B cell (primary cell): Measurements from ENCODE around the gene ZNF718. TPM values are rescaled to one million over a fixed set of nuclear protein-coding genes. Genes with fewer than 3 reads are reported as not detected.

Experiments used
- ATAC-seq: fragments of 200-7000 bp; cut with Tn5 transposase; one replicate; pipeline ENCODE4 v1.10.0; 2021; ENCODE audit warnings: low read depth, mild to moderate bottlenecking, moderate number of reproducible peaks, moderate library complexity
- CTCF ChIA-PET: fragments of 350-600 bp; sonication (Branson Sonifier 250); formaldehyde crosslinking; loops from one replicate; lab custom pipeline; 2021; ENCODE audit warnings: antibody characterized with exemption, inconsistent platforms; lab: Charles Lee
- POLR2A ChIA-PET: fragments of 350-600 bp; sonication (Branson Sonifier 250); formaldehyde crosslinking; loops from one replicate; lab custom pipeline; 2021; ENCODE audit warnings: antibody characterized with exemption; lab: Charles Lee
- DNase-seq: peaks from one replicate; pipeline ENCODE4 v3.0.0; 2013
- H2AFZ ChIP-seq: 2 replicates; pipeline ENCODE4 v1.6.1; 2012; ENCODE audit warnings: mild to moderate bottlenecking, low read depth, low read length; ENCODE audit not compliant: insufficient read depth, poor library complexity, severe bottlenecking
- H3K27ac ChIP-seq, 2 donors: 1 replicate in 1 of 2; 2 replicates in 1 of 2; pipeline ENCODE4 v1.5.1; 2012 to 2013; ENCODE audit warnings: low read length in 2 of 2, mild to moderate bottlenecking in 2 of 2, moderate library complexity in 1 of 2
- H3K27me3 ChIP-seq, 4 experiments: fragments of 200-600 bp in 1 of 4; sonication (generic) in 1 of 4; replicated peaks in 1 of 4; 1 replicate in 2 of 4; 2 replicates in 2 of 4; pipeline versions ENCODE4 v1.6.1 to v1.7.0; 2013 to 2016; ENCODE audit warnings: low read length in 3 of 4, mild to moderate bottlenecking in 2 of 4, mixed read lengths in 1 of 4, moderate library complexity in 1 of 4; ENCODE audit not compliant: insufficient read depth in 4 of 4, control insufficient read depth in 3 of 4; ENCODE audit errors: control extremely low read depth in 1 of 4
- H3K36me3 ChIP-seq, 2 experiments: replicated peaks in 1 of 2; 1 replicate in 1 of 2; 2 replicates in 1 of 2; pipeline versions ENCODE4 v1.6.1 to v1.7.1; 2013; ENCODE audit warnings: low read length in 1 of 2; ENCODE audit not compliant: insufficient read depth in 2 of 2, control insufficient read depth in 1 of 2; ENCODE audit errors: control extremely low read depth in 1 of 2, extremely low read depth in 1 of 2
- H3K4me1 ChIP-seq, 2 donors: fragments of 200-600 bp in 1 of 2; sonication (generic) in 1 of 2; 1 replicate in 1 of 2; 2 replicates in 1 of 2; pipeline versions ENCODE4 v1.5.1 to v1.6.1; 2013 to 2017; ENCODE audit warnings: low read length in 2 of 2; ENCODE audit not compliant: control insufficient read depth in 2 of 2, insufficient read depth in 2 of 2
- H3K4me2 ChIP-seq: replicated peaks from 2 replicates; pipeline ENCODE3; 2012; ENCODE audit warnings: mild to moderate bottlenecking, low read depth, low read length; ENCODE audit not compliant: poor library complexity, severe bottlenecking
- H3K4me3 ChIP-seq, 5 experiments: fragments of 200-600 bp in 1 of 5; sonication (generic) in 1 of 5; 1 replicate in 3 of 5; 2 replicates in 2 of 5; pipeline versions ENCODE4 v1.5.1 to v1.7.0; 2011 to 2016; ENCODE audit warnings: low read length in 4 of 5, mild to moderate bottlenecking in 4 of 5, low read depth in 2 of 5, control low read depth in 1 of 5, moderate library complexity in 1 of 5; ENCODE audit not compliant: insufficient read depth in 1 of 5; ENCODE audit errors: control extremely low read depth in 1 of 5, extremely low read depth in 1 of 5
- H3K79me2 ChIP-seq: fragments of 200-600 bp; sonication (generic); one replicate; pipeline ENCODE4 v1.6.0; 2016; ENCODE audit warnings: low read length; ENCODE audit not compliant: control insufficient read depth, insufficient read depth
- H3K9ac ChIP-seq: fragments of 200-600 bp; sonication (generic); 2 replicates; pipeline ENCODE4 v1.6.1; 2017; ENCODE audit warnings: mild to moderate bottlenecking, low read length, moderate library complexity
- H3K9me3 ChIP-seq, 3 donors: one replicate each; pipeline versions ENCODE4 v1.6.1 to v1.7.1; 2013; ENCODE audit warnings: low read length in 2 of 3; ENCODE audit not compliant: control insufficient read depth in 2 of 3, insufficient read depth in 1 of 3; ENCODE audit errors: control extremely low read depth in 1 of 3
- H4K20me1 ChIP-seq: 2 replicates; pipeline ENCODE4 v1.6.0; 2012; ENCODE audit warnings: mild to moderate bottlenecking, low read length; ENCODE audit not compliant: insufficient read depth, control insufficient read depth, poor library complexity, severe bottlenecking
- H3K27ac Mint-ChIP-seq: one replicate; pipeline ENCODE4 v1.8.0; 2021; ENCODE audit warnings: mixed read lengths
- H3K27me3 Mint-ChIP-seq: one replicate; pipeline ENCODE4 v1.8.0; 2021; ENCODE audit warnings: mixed read lengths
- H3K4me1 Mint-ChIP-seq: one replicate; pipeline ENCODE4 v1.8.0; 2021; ENCODE audit warnings: mixed read lengths
- H3K4me3 Mint-ChIP-seq: one replicate; pipeline ENCODE4 v1.8.0; 2021; ENCODE audit warnings: mixed read lengths
- H3K9me3 Mint-ChIP-seq: one replicate; pipeline ENCODE4 v1.8.0; 2022; ENCODE audit warnings: mixed read lengths; ENCODE audit not compliant: insufficient read depth
- EZH2 ChIP-seq: IDR thresholded peaks from 2 replicates; pipeline ENCODE4 v1.6.1; 2012; ENCODE audit warnings: borderline replicate concordance, low read depth, mild to moderate bottlenecking, moderate library complexity, low read length; ENCODE audit not compliant: insufficient read depth, poor library complexity, severe bottlenecking
- WGBS: methylation state at CpG from one replicate; pipeline ENCODE4 v1.1.5; 2013; ENCODE audit warnings: missing lambda C conversion rate; ENCODE audit not compliant: insufficient coverage; 5-methylcytosine and 5-hydroxymethylcytosine counted together
- intact Hi-C: fragments of 100-400 bp; cut with micrococcal nuclease; formaldehyde crosslinking; loops from one replicate; pipeline ENCODE4 v1.10.0; 2022
- polyA plus RNA-seq: library from polyadenylated mRNA; depleted of rRNA; stranded (reverse); fragments of >200 nt; gene quantifications from 2 replicates; pipeline ENCODE4 v1.2.3, GENCODE V29; 2012
- total RNA-seq, 2 donors: library from RNA; stranded (reverse); fragments of 120-200 nt in 1 of 2; gene quantifications; 1 replicate in 1 of 2; 2 replicates in 1 of 2; pipeline versions ENCODE4 v1.2.3 to v1.2.4, GENCODE V29; 2013 to 2022
- TF ChIP-seq, protein P1 (sequence below): fragments of 200-600 bp; IDR thresholded peaks from one replicate; pipeline ENCODE4 v1.8.0; 2022; ENCODE audit warnings: antibody characterized with exemption, mild to moderate bottlenecking

The ZNF718 gene
- total and polyA plus RNA-seq, 2 donors (not counting 1 experiment from before 2014, with no cell fraction given): 5.3 to 18.0 TPM

GRCh38 chr4:99863-100262, 24.4 kb upstream of the ZNF718 start:
- 50% methylated on average over 1 of the region's 5 CpGs for WGBS
- peaks cover 24 to 55% (median 54%) of the 10 kb centered on the region in 3 donors for H3K9me3 ChIP-seq
- H3K79me2 ChIP-seq: no peaks in the 10 kb centered on the region
- no peaks in the 10 kb centered on the region for H3K4me1 ChIP-seq
- TF ChIP-seq, protein P1, sequence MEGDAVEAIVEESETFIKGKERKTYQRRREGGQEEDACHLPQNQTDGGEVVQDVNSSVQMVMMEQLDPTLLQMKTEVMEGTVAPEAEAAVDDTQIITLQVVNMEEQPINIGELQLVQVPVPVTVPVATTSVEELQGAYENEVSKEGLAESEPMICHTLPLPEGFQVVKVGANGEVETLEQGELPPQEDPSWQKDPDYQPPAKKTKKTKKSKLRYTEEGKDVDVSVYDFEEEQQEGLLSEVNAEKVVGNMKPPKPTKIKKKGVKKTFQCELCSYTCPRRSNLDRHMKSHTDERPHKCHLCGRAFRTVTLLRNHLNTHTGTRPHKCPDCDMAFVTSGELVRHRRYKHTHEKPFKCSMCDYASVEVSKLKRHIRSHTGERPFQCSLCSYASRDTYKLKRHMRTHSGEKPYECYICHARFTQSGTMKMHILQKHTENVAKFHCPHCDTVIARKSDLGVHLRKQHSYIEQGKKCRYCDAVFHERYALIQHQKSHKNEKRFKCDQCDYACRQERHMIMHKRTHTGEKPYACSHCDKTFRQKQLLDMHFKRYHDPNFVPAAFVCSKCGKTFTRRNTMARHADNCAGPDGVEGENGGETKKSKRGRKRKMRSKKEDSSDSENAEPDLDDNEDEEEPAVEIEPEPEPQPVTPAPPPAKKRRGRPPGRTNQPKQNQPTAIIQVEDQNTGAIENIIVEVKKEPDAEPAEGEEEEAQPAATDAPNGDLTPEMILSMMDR: no peak
- no peak for TF ChIP-seq EZH2
- ChIA-PET CTCF (no interaction called here), POLR2A (no interaction called here)
- H3K4me3 ChIP-seq: no peak overlapping the region
- ATAC-seq: no peak
- no peaks in the 10 kb centered on the region for H4K20me1 ChIP-seq
- Mint-ChIP-seq H3K4me3 (no peak overlapping the region), H3K27ac (no peak overlapping the region), H3K27me3 (peaks cover 5% of the 10 kb centered on the region), H3K4me1 (no peaks in the 10 kb centered on the region), H3K9me3 (peaks cover 3% of the 10 kb centered on the region)
- no peak for DNase-seq
- no peak overlapping the region for H3K27ac ChIP-seq
- no peak overlapping the region for H2AFZ ChIP-seq
- no peak overlapping the region for H3K4me2 ChIP-seq
- H3K36me3 ChIP-seq: no peaks in the 10 kb centered on the region
- intact Hi-C loops: no loop called here
- H3K27me3 ChIP-seq: no peaks in the 10 kb centered on the region
- no peak overlapping the region for H3K9ac ChIP-seq

DNA sequence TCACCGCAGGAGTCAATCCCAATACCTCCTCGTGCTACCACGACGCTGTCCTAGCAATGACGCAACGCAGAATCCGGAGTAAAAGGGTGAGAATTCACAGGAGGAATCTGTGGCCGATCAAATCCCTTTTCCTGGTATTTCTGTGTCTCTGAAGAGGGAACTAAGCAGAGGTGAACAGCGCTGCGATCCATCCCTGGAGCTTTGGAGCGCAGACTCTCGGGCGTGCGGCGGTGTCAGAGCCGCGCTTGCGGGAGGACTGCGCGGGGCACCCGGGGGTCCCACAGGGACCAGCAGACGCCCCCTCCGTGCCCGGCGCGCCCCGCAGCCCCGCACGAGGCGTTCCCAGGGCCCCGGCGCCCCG, 17.2 kb upstream of the ZNF718 start:
- 23% methylated on average over 33 of the region's 33 CpGs for WGBS
- Mint-ChIP-seq H3K27ac (no peak overlapping the region), H3K4me3 (no peak overlapping the region), H3K9me3 (peaks cover 12% of the 10 kb centered on the region), H3K4me1 (peaks cover 2% of the 10 kb centered on the region), H3K27me3 (peaks cover 58% of the 10 kb centered on the region)
- no peak overlapping the region for H3K27ac ChIP-seq
- no peaks in the 10 kb centered on the region for H3K79me2 ChIP-seq
- no peaks in the 10 kb centered on the region for H3K36me3 ChIP-seq
- intact Hi-C loops: no loop called here
- no peak overlapping the region for H3K9ac ChIP-seq
- ATAC-seq (no peak), DNase-seq (no peak)
- H3K4me2 ChIP-seq: no peak overlapping the region
- peaks cover 0 to 32% (median 16%) of the 10 kb centered on the region in 4 experiments for H3K27me3 ChIP-seq
- H3K4me3 ChIP-seq: no peak overlapping the region
- ChIA-PET POLR2A (no interaction called here), CTCF (no interaction called here)
- TF ChIP-seq EZH2: no peak
- TF ChIP-seq, protein P1: no peak
- H4K20me1 ChIP-seq: no peaks in the 10 kb centered on the region
- no peak overlapping the region for H2AFZ ChIP-seq
- H3K4me1 ChIP-seq: no peaks in the 10 kb centered on the region
- H3K9me3 ChIP-seq: peaks cover 6 to 56% (median 16%) of the 10 kb centered on the region in 3 donors
